HTR-8/SVneo (cell line): Measurements from ENCODE around the gene ST7.
A peak's percentile ranks its signal among the peaks of the same experiment; 100 is the strongest.
"Not testable (repeated sequence)": the region's sequence is repeated elsewhere in the genome, so short reads cannot be mapped to it uniquely, and the experiment has no call there.

Experiments used
- DNase-seq: peaks from one replicate; pipeline ENCODE4 v3.0.0; 2011; ENCODE audit warnings: low spot score, mixed read lengths; ENCODE audit not compliant: insufficient read length
- FAIRE-seq: peaks from 2 replicates; lab custom pipeline; 2011; peaks lifted over from hg19 to GRCh38; lab: Jason Lieb, UNC

Gene ST7

DNA sequence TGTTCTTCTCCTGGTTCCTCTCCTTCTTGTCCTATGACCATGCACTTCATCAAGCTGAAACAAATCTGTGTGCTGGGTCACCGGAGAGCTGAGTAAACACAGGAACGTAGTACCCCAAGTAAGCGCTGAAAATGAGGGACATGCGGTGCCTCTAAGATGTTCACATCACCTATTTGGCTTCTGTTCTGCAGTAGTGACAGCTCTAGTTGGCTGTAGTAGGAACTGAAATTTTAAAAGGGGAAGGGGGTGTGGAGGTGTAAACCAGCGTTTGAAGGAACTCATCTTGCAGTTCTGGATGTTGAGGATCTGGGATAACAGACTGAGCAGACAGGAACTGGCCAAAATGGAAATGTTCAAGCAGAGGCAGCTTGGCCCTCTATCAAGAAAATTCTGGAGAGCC, 284.3 kb downstream of the ST7 start:
- DNase-seq, result no peak
- FAIRE-seq, result no peak

DNA sequence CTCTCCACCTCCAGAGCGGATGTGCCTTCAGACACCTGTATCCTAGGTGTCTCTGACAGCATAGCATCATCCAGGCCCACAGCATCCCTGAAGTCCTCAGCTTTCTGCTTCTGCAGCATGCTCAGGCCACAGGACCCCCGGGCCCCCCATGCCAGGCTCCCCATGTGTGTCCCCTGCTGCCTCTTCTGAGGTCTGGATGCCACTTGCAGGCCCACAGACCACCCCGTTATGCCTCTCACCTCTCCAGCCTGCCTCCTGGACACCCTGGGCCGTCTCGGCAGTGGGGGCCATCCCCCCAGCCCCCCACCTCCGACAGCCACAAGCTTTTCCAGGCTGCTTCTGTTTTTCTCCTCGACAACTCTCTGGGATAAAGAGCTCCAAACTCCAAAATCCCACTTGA, 285.2 kb downstream of the ST7 start:
- FAIRE-seq, result no peak
- DNase-seq, result no peak

DNA sequence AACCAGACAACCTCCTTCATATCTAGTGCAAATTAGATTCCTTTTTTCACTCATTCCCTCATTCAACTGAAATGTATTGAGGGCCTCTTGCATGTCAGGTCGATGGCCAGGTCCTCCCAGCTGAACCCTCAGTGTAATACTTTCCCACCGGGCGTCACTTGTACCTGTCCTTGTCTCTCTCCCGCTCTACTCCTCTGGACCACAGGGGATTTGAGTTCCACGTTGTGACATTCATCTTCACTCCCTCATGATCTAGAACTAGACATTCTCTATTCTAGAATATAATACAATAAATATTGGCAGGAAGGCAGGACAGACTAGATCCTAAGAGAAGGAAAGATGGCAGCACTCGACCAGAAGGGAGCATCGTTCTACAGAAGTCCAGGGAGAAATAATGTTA, 285.6 kb downstream of the ST7 start:
- FAIRE-seq (no peak), DNase-seq (no peak)

DNA sequence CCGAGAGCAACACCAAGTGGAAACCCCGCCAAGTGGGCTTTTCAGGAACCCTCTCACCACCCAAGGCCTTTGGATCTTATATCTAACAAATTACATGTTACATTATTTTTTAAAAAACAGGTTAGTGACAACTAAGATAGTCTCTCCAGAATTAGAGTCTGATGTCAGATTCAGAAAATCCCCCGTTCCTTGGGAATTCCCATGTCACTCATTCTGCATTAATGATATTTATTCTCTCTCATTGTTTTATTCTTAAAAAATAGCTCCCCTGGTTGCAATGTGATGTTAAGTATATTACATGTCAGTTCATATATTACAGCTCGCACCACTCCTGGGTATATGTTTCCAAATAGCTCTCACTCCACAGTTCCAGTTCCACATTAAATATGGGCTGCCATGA, 287.8 kb downstream of the ST7 start:
- FAIRE-seq, result no peak

GRCh38 chr7:117243390-117243789, 290.1 kb downstream of the ST7 start:
- no peak for DNase-seq
- FAIRE-seq, result no peak

More for the DNA sequence above, 287.8 kb downstream of the ST7 start:
- DNase-seq, result no peak

GRCh38 chr7:117245703-117246102, 292.4 kb downstream of the ST7 start:
- FAIRE-seq, DNase-seq: not testable (repeated sequence)

GRCh38 chr7:117247809-117248208, 294.5 kb downstream of the ST7 start:
- DNase-seq, result no peak
- FAIRE-seq, result no peak

DNA sequence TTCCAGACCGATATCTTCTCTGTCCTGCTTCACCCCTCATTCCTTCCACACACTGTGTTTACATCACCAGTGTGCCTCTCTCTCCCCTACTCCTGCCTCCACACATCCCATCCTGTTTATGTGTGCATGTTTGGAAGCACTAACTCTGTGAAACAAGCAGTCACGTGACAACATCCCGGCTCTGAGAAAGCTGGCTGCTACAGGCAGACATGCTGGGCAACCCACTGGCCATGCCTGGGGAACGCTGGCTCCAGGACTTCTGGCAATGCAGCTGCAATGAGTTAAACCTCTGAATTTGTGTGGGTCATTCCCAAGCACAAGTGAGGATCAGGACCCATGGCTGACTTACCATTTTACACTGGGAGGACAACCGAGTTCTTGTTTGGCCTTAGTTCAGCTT, 295.5 kb downstream of the ST7 start:
- FAIRE-seq (no peak), DNase-seq (no peak)

DNA sequence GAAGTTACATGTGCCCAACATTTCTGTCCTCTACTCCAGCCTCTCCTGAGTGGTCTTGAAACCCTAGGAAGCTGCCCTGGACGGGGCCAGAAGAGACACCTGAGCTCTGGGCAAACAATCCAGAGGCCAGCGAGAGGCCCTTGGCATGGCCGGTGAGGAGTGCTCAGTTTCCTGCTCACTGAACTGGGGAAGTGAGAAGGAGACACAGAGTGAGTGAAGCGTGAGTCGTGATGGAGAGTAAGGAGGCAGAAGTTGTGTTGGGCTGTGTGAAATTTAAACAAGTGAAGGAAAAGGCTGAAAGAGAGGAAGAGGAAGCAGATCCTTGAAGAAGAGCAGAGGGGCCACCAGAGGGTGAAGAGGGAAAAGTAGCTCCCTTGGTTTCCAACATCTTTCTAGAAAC, 296.4 kb downstream of the ST7 start:
- FAIRE-seq (no peak), DNase-seq (no peak)

DNA sequence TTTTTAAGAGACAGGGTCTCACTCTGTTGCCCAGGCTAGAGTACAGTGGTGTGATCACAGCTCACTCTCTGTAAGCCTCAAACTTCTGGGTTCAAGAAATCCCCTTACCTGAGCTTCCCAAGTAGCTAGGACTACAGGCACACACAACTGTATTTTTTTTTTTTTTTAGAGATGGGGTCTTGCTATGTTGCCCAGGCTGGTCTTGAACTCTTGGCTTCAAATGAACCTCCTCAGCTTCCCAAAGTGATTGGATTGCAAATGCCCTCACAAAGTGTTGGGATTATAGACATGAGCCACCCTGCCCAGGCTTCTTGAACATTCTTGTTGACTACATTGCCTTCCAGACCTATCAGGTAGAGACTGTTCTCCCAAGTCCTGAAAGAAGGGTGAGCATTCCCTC, 296.9 kb downstream of the ST7 start:
- DNase-seq (no peak), FAIRE-seq (no peak)

GRCh38 chr7:117250801-117251200, 297.5 kb downstream of the ST7 start:
- FAIRE-seq, result no peak

GRCh38 chr7:117251687-117252086, 298.4 kb downstream of the ST7 start:
- no peak for FAIRE-seq
- no peak for DNase-seq

More at GRCh38 chr7:117250801-117251200, 297.5 kb downstream of the ST7 start:
- DNase-seq, result no peak

- DNase-seq (peak; percentile 10), FAIRE-seq (no peak)
Measured at GRCh38 chr7:117259615-117260014, 306.3 kb downstream of the ST7 start.

- no peak for DNase-seq
- no peak for FAIRE-seq
Measured at GRCh38 chr7:117262546-117262945, 309.2 kb downstream of the ST7 start.

GRCh38 chr7:117264716-117265115, 311.4 kb downstream of the ST7 start:
- no peak for DNase-seq
- no peak for FAIRE-seq

DNA sequence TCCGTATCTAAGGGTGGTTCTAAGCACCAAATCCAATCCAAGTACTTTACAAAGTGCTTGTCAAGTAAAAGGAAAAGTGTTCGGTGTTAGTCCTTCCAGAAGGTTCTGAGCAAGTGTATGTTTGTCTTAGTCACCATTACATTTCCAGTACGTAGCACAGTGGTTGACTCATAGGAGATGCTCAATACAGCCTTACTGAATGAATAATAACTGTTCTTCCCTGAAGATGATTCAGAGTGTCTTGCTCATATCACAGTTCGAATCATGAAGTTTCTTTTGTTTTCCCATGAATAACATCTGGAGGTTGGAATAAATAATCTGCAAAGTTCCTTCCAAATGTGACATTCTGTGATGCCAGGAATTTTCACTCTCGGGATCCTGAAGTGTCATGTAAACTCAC, 316.1 kb downstream of the ST7 start:
- FAIRE-seq (no peak), DNase-seq (peak; percentile 53)

GRCh38 chr7:117269886-117270285, 316.6 kb downstream of the ST7 start:
- no peak for DNase-seq
- FAIRE-seq, result no peak

- FAIRE-seq (no peak), DNase-seq (no peak)
Measured at GRCh38 chr7:117270371-117270770, 317.1 kb downstream of the ST7 start.

GRCh38 chr7:117271566-117271965, 318.3 kb downstream of the ST7 start:
- DNase-seq, result no peak
- no peak for FAIRE-seq

DNA sequence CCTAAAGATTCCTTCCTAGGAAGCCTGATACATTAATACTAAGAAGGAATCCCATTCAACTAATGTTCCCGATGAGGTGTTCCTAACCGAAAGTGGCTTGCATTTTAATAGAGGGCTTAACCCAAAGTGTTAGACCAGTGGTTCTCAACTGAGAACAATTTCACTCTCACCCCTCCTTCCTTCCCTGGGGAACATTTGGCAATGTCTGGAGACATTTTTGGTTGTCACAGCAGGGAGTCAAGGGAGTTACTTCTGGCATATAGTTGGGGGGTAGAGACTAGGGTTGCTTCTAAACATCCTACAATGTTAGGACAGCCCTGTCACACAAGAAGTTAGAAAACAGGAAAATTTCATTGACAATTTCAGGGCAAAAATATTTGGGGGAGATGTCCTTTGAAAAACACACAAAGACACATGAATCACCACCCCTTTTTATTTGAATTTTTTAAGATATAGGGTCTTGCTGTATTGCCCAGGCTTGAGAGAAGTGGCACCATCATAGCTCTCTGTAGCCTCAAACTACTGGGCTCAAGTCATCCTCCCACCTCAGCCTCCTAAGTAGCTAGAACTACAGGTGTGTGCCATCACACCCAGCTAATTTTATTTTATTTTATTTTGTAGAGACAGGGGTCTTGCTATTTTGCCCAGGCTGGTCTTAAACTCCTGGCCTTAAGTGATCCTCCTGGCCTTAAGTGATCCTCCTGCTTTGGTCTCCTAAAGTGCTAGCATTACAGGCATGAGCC, 318.9 kb downstream of the ST7 start:
- FAIRE-seq (no peak), DNase-seq (no peak)

GRCh38 chr7:117273325-117273724, 320.0 kb downstream of the ST7 start:
- FAIRE-seq (no peak), DNase-seq (no peak)

DNA sequence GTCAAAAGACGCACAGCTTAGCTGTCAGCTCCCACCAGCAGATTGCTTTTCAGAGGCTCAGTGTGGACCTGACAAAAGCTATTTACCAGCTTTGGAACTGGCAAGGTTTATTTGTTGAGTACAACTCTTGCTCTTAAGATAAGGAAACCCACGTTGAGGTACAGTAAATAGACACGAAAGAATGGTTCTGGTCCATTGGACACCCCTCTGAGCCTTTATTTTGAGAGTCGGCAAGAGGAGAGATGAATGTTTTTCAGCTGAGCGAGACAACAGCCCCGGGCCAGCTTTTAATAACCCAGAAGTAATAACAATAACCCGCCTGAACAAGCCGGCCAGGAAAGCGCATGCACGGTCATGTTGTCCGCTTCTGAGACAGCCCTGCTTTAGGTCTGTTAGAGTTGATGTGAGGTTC, 320.5 kb downstream of the ST7 start:
- DNase-seq, result no peak
- FAIRE-seq, result no peak
